ENCODE results near the gene NSRP1. TPM values are rescaled to one million over a fixed set of nuclear protein-coding genes. Genes with fewer than 3 reads are reported as not detected.
A peak's percentile ranks its signal among the peaks of the same experiment; 100 is the strongest.

NSRP1 gene
- total and polyA plus RNA-seq, 2 of the 4 experiments (the other 2 are of a cell fraction): 3.4 to 14.2 TPM

- ATAC-seq (ENCODE audit: low read depth): no peak
These were observed 45.0 kb downstream of the NSRP1 start for GRCh38 chr17:30161601-30162000.

More at GRCh38 chr17:30161601-30162000, 45.0 kb downstream of the NSRP1 start:
- Histone ChIP-seq H4K8ac (ENCODE audit: low read depth in 2 of 2, low read length in 2 of 2) (no peak overlapping the region), H3K14ac (replicated peaks; ENCODE audit: low read depth, low read length) (no peak overlapping the region), H2BK20ac (ENCODE audit: low read depth, low read length) (no peak overlapping the region), H3K4me2 (ENCODE audit: low read depth, low read length) (no peak overlapping the region), H2BK5ac (ENCODE audit: low read depth, low read length, poor library complexity, severe bottlenecking) (no peak overlapping the region), H4K20me1 (ENCODE audit: insufficient read depth, low read length) (peaks cover 36% of the 10 kb centered on the region), H3K79me1 (ENCODE audit: low read depth in 1 of 2, low read length in 2 of 2) (peaks cover 16 to 34% of the 10 kb centered on the region in 2 experiments), H3K4ac (ENCODE audit: low read depth, low read length) (no peak overlapping the region), H2BK15ac (ENCODE audit: low read depth, low read length) (no peak overlapping the region), H2BK120ac (ENCODE audit: low read depth, low read length) (no peak overlapping the region), H3K23ac (ENCODE audit: low read depth, low read length) (no peak overlapping the region), H3K9me3 (ENCODE audit: control insufficient read depth, insufficient read depth, low read length) (peaks cover 2% of the 10 kb centered on the region), H2AFZ (replicated peaks; ENCODE audit: low read length, poor library complexity) (no peak overlapping the region), H3K18ac (ENCODE audit: low read depth, low read length) (no peak overlapping the region), H2AK5ac (ENCODE audit: low read depth, low read length) (no peak overlapping the region), H4K5ac (ENCODE audit: low read depth, low read length) (no peak overlapping the region), H3K9me1 (ENCODE audit: insufficient read depth, low read length) (no peaks in the 10 kb centered on the region; the same call in 1 of the 2 replicates), H3K9ac (ENCODE audit: low read depth, low read length) (no peak overlapping the region), H3K4me1 (ENCODE audit: control insufficient read depth, insufficient read depth, low read length) (no peaks in the 10 kb centered on the region; the same call in 1 of the 2 replicates), H2AK9ac (replicated peaks; ENCODE audit: low read depth, low read length, poor library complexity) (no peak overlapping the region), H4K91ac (ENCODE audit: insufficient read depth, low read depth, low read length) (no peak overlapping the region), H3K27me3 (ENCODE audit: control insufficient read depth, insufficient read depth, low read length) (no peaks in the 10 kb centered on the region), H3K27ac (ENCODE audit: insufficient read depth, low read length) (no peak overlapping the region), H3K36me3 (ENCODE audit: control insufficient read depth, insufficient read depth, low read length) (peaks cover 4% of the 10 kb centered on the region; the same call in 1 of the 2 replicates), H3K4me3 (ENCODE audit: insufficient read depth, low read depth, low read length) (no peak overlapping the region), H3K56ac (ENCODE audit: extremely low read depth, insufficient read depth, low read length) (no peak overlapping the region)
- intact Hi-C loops (cut with micrococcal nuclease) (no loop called here), dilution Hi-C loops (cut with HindIII; ENCODE audit: low sequenced_read_pairs, unreplicated experiment) (no loop called here), in situ Hi-C loops (cut with MboI; ENCODE audit: low sequenced_read_pairs) (no loop called here)
- ChIA-PET POLR2A (ENCODE audit: unreplicated experiment) (no interaction called here), CTCF (no interaction called here)
- BruUV-seq (replicated peaks): no TSS peak
- TF ChIP-seq, protein P1, sequence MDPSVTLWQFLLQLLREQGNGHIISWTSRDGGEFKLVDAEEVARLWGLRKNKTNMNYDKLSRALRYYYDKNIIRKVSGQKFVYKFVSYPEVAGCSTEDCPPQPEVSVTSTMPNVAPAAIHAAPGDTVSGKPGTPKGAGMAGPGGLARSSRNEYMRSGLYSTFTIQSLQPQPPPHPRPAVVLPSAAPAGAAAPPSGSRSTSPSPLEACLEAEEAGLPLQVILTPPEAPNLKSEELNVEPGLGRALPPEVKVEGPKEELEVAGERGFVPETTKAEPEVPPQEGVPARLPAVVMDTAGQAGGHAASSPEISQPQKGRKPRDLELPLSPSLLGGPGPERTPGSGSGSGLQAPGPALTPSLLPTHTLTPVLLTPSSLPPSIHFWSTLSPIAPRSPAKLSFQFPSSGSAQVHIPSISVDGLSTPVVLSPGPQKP (IDR thresholded peaks at IDR 0.05; ENCODE audit: borderline replicate concordance, low read depth, low read length): no peak
- TF ChIP-seq MAFK (IDR thresholded peaks at IDR 0.05; ENCODE audit: low read depth, low read length) (no peak), POLR2A (IDR thresholded peaks at IDR 0.05; ENCODE audit: low read depth, low read length) (no peak), USF2 (IDR thresholded peaks at IDR 0.05; ENCODE audit: low read depth, low read length) (no peak), CHD1 (IDR thresholded peaks at IDR 0.05; ENCODE audit: low read depth, low read length) (no peak), CEBPB (IDR thresholded peaks at IDR 0.05; ENCODE audit: low read depth, low read length) (no peak), RFX5 (IDR thresholded peaks at IDR 0.05; ENCODE audit: low read depth, low read length) (no peak), MXI1 (IDR thresholded peaks at IDR 0.05; ENCODE audit: borderline replicate concordance, low read depth, low read length) (no peak), BHLHE40 (IDR thresholded peaks at IDR 0.05; ENCODE audit: low read depth, low read length) (no peak), NFE2L2 (IDR thresholded peaks at IDR 0.05; ENCODE audit: low read depth, low read length) (no peak), RAD21 (IDR thresholded peaks at IDR 0.05; ENCODE audit: low read length) (no peak), MAZ (IDR thresholded peaks at IDR 0.05; ENCODE audit: borderline replicate concordance, low read depth, low read length) (no peak), SMC3 (IDR thresholded peaks at IDR 0.05; ENCODE audit: low read depth, low read length) (no peak), RCOR1 (IDR thresholded peaks at IDR 0.05; ENCODE audit: insufficient replicate concordance, low read length) (no peak), FOS (IDR thresholded peaks at IDR 0.05; ENCODE audit: low read depth, low read length) (no peak)
- TF ChIP-seq, protein P2, sequence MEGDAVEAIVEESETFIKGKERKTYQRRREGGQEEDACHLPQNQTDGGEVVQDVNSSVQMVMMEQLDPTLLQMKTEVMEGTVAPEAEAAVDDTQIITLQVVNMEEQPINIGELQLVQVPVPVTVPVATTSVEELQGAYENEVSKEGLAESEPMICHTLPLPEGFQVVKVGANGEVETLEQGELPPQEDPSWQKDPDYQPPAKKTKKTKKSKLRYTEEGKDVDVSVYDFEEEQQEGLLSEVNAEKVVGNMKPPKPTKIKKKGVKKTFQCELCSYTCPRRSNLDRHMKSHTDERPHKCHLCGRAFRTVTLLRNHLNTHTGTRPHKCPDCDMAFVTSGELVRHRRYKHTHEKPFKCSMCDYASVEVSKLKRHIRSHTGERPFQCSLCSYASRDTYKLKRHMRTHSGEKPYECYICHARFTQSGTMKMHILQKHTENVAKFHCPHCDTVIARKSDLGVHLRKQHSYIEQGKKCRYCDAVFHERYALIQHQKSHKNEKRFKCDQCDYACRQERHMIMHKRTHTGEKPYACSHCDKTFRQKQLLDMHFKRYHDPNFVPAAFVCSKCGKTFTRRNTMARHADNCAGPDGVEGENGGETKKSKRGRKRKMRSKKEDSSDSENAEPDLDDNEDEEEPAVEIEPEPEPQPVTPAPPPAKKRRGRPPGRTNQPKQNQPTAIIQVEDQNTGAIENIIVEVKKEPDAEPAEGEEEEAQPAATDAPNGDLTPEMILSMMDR (conservative IDR thresholded peaks at IDR 0.05; ENCODE audit: low read depth, low read length): no peak
- DNase-seq: peak; percentile 4

Data from IMR-90 (cell line).